ENCODE measurements around the gene SOS1.
"Not testable (repeated sequence)": the region's sequence is repeated elsewhere in the genome, so short reads cannot be mapped to it uniquely, and the experiment has no call there.

Gene SOS1

DNA sequence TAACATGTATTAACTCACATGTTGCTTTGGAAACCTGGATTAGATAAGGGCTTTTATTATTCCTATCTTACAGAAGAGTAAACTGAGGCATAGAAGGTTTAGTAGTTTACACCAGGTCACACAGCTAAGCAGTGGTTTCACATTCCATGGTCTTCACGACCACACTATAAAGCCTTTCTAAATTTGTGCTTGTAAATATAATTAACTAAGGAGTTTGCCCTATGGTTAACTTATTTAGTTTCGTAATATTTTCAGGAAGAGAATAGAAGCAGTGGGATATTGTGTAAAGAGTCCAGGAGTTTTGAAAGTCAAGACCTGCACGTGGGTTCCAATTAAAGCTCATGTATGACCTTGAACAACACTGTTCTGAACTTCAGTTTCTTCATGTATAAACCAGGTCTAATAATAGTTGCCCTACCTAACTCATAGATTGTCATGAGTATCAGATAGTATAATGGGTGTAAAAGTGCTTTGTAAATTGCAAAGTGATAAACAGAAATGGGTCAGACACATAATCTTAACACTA is 19.5 kb upstream of the SOS1 start:
- TF ChIP-seq, protein P1, sequence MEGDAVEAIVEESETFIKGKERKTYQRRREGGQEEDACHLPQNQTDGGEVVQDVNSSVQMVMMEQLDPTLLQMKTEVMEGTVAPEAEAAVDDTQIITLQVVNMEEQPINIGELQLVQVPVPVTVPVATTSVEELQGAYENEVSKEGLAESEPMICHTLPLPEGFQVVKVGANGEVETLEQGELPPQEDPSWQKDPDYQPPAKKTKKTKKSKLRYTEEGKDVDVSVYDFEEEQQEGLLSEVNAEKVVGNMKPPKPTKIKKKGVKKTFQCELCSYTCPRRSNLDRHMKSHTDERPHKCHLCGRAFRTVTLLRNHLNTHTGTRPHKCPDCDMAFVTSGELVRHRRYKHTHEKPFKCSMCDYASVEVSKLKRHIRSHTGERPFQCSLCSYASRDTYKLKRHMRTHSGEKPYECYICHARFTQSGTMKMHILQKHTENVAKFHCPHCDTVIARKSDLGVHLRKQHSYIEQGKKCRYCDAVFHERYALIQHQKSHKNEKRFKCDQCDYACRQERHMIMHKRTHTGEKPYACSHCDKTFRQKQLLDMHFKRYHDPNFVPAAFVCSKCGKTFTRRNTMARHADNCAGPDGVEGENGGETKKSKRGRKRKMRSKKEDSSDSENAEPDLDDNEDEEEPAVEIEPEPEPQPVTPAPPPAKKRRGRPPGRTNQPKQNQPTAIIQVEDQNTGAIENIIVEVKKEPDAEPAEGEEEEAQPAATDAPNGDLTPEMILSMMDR (IDR thresholded peaks at IDR 0.05; ENCODE audit: control insufficient read depth, insufficient read depth, low read depth, low read length, missing control alignments): no peak
- no peak for DNase-seq (ENCODE audit: low read depth)
- no peak overlapping the region for H3K4me3 ChIP-seq (ENCODE audit: control insufficient read depth, low read depth, low read length)

DNA sequence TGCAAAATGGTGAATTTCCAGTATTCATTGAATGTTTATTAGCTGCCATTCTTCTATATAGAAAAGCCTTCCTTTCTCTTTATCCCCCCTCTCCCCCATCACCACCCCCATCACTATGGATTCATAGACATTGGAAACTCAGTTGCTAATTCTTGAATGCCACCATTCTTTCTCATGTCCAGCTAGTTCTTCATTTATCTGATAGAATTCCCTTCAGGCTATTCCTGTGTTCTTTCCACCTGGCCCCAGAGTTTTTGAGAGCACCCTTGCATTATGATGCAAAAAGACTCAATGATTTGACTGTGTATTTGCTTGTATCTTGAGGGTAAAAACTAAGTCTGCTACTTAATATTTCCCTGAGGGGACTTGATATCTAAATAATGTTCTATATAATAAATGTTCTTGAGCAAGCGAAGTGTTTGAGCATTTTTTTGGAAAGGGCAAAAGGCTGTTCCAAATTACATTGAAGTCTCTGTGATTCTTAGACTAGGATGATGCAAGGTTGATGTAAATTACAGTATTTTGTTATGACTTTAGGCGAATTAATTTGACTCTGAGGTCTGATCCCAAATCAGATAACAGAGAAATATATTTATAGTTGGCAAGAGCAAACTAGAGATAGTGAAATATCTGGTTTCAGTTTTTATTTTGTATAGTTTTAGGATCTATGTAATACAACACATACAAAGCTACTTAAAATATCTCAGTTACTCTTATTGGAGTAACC is 18.8 kb upstream of the SOS1 start:
- TF ChIP-seq, protein P1 (IDR thresholded peaks at IDR 0.05; ENCODE audit: control insufficient read depth, insufficient read depth, low read depth, low read length, missing control alignments): no peak
- H3K4me3 ChIP-seq (ENCODE audit: control insufficient read depth, low read depth, low read length): no peak overlapping the region
- no peak for DNase-seq (ENCODE audit: low read depth)

DNA sequence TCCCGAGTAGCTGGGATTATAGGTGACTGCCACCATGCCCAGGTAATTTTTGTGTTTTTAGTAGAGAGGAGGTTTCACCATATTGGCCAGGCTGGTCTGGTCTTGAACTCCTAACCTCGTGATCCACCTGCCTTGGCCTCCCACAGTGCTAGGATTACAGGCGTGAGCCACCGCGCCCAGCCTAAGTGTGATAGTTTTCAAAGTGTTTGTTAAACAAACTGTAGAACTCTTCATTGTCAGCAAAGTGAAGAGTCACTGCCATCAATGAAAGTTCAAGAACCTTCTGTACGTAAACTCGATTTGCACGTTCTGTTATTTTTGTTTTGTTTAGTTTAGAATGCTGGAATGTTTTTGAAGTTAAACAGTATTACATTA is 18.0 kb upstream of the SOS1 start:
- no peak overlapping the region for H3K4me3 ChIP-seq (ENCODE audit: control insufficient read depth, low read depth, low read length)
- TF ChIP-seq, protein P1 (IDR thresholded peaks at IDR 0.05; ENCODE audit: control insufficient read depth, insufficient read depth, low read depth, low read length, missing control alignments): no peak
- DNase-seq (ENCODE audit: low read depth): no peak

DNA sequence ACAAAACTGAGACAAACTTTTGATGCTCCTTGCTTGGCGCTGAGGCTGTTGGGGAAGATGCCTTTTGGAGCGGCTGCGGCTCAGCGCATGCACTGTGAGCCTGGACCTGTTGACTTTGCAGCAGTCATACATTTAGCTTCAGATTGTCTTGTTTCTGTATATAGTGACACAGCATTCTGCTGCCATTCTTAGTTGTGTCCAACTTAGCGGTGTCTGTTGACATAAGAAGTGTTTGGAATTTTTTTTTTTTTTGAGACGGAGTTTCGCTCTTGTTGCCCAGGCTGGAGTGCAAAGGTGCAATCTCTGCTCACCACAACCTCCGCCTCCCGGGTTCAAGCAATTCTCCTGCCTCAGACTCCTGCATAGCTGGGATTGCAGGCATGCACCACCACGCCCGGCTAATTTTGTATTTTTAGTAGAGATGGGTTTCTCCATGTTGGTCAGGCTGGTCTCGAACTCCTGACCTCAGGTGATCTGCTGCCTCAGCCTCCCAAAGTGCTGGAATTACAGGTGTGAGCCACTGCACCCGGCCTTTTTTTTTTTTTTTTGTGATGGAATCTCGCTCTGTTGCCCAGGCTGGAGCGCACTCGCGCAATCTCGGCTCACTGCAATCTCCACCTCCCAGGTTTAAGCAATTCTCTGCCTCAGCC is 17.5 kb upstream of the SOS1 start:
- not testable (repeated sequence) for H3K4me3 ChIP-seq (ENCODE audit: control insufficient read depth, low read depth, low read length); DNase-seq (ENCODE audit: low read depth)

DNA sequence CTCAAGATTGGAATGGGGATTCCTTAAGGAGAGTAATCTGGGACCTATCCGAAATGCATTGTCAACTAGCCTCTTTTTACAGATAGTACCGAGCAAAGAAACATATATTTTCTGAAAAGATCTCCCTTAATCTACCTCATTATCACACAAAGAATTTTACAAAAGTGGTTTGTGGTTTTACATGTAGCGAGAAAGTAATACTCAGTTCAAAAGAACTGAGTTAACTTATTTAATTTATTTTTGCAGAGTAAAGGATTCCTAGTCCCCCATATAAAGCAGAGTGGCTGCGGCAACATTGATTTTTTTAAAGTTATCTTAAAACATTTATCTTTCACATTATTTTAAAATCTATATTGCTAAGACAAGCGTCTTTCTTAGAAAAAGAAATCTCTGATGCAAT is 15.9 kb upstream of the SOS1 start:
- H3K4me3 ChIP-seq (ENCODE audit: control insufficient read depth, low read depth, low read length): no peak overlapping the region
- DNase-seq (ENCODE audit: low read depth): no peak
- TF ChIP-seq, protein P1 (IDR thresholded peaks at IDR 0.05; ENCODE audit: control insufficient read depth, insufficient read depth, low read depth, low read length, missing control alignments): no peak

DNA sequence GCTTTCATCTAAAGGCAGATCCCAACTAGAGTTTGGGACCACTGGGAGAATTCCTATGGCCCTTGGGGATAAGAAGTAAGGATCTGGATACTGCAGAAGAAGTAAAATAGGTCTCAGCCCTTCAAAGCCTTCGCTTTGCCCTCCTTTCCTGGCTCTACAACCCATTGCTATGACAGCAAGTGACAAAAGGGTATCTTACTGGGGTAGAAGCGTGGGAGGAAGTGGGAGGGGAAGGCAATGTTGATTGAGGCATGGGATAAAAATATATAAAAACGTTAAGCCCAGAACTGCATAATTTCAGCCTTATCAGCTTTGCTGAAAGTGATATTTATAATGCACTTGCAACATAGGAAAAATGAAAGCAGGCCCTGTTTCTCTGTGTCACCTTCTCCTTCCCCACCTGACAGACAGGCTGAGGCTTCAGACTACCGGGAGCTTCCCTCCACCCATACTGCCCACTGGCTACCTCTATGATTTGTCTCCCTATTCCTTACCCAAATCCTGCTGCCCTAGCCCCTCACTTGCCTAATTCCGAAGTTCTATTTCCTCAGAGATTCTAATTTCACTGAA is 14.9 kb upstream of the SOS1 start:
- H3K4me3 ChIP-seq (ENCODE audit: control insufficient read depth, low read depth, low read length): no peak overlapping the region
- TF ChIP-seq, protein P1 (IDR thresholded peaks at IDR 0.05; ENCODE audit: control insufficient read depth, insufficient read depth, low read depth, low read length, missing control alignments): no peak
- DNase-seq (ENCODE audit: low read depth): no peak

Data from AG09309 (cell line).